Rectal smooth muscle tissue (tissue), 1 donor: Measurements from ENCODE around the gene HNRNPD.
"Not testable (repeated sequence)": the region's sequence is repeated elsewhere in the genome, so short reads cannot be mapped to it uniquely, and the experiment has no call there.

ENCODE experiments used
- H3K27ac ChIP-seq: one replicate; pipeline ENCODE4 v1.7.0; 2013; ENCODE audit warnings: low read depth, low read length, inconsistent platforms
- H3K27me3 ChIP-seq: one replicate; pipeline ENCODE4 v1.7.0; 2013; ENCODE audit warnings: low read length; ENCODE audit not compliant: control insufficient read depth, insufficient read depth
- H3K36me3 ChIP-seq: one replicate; pipeline ENCODE4 v1.7.0; 2013; ENCODE audit warnings: low read length; ENCODE audit not compliant: control insufficient read depth, insufficient read depth
- H3K4me1 ChIP-seq: one replicate; pipeline ENCODE4 v1.7.0; 2013; ENCODE audit warnings: low read length; ENCODE audit not compliant: control insufficient read depth, insufficient read depth
- H3K4me3 ChIP-seq: one replicate; pipeline ENCODE4 v1.7.0; 2013; ENCODE audit warnings: low read length
- H3K9ac ChIP-seq: one replicate; pipeline ENCODE4 v1.7.0; 2013; ENCODE audit warnings: low read length

Gene HNRNPD

GRCh38 chr4:82390061-82390460 lies 16.3 kb upstream of the HNRNPD start:
- H3K27ac ChIP-seq, H3K4me1 ChIP-seq, H3K9ac ChIP-seq, H3K4me3 ChIP-seq, H3K36me3 ChIP-seq, H3K27me3 ChIP-seq: not testable (repeated sequence)

- Histone ChIP-seq H3K27me3 (no peaks in the 10 kb centered on the region), H3K27ac (no peak overlapping the region), H3K4me1 (no peaks in the 10 kb centered on the region), H3K36me3 (no peaks in the 10 kb centered on the region), H3K4me3 (no peak overlapping the region), H3K9ac (no peak overlapping the region)
Measured at GRCh38 chr4:82388405-82388804, 14.6 kb upstream of the HNRNPD start.

- not testable (repeated sequence) for H3K27me3 ChIP-seq, H3K4me3 ChIP-seq, H3K4me1 ChIP-seq, H3K9ac ChIP-seq, H3K27ac ChIP-seq, H3K36me3 ChIP-seq
Measured at GRCh38 chr4:82386312-82386711, 12.5 kb upstream of the HNRNPD start.

GRCh38 chr4:82382751-82383150 lies 9.0 kb upstream of the HNRNPD start:
- H3K27me3 ChIP-seq: no peaks in the 10 kb centered on the region
- no peak overlapping the region for H3K4me3 ChIP-seq
- H3K9ac ChIP-seq: no peak overlapping the region
- no peak overlapping the region for H3K27ac ChIP-seq
- no peaks in the 10 kb centered on the region for H3K36me3 ChIP-seq
- H3K4me1 ChIP-seq: no peaks in the 10 kb centered on the region

GRCh38 chr4:82381661-82382296 lies 8.0 kb upstream of the HNRNPD start:
- no peak overlapping the region for H3K9ac ChIP-seq
- no peaks in the 10 kb centered on the region for H3K36me3 ChIP-seq
- no peak overlapping the region for H3K27ac ChIP-seq
- no peaks in the 10 kb centered on the region for H3K4me1 ChIP-seq
- no peaks in the 10 kb centered on the region for H3K27me3 ChIP-seq
- H3K4me3 ChIP-seq: no peak overlapping the region

GRCh38 chr4:82381235-82381634 lies 7.4 kb upstream of the HNRNPD start:
- Histone ChIP-seq H3K27ac (no peak overlapping the region), H3K27me3 (no peaks in the 10 kb centered on the region), H3K4me3 (no peak overlapping the region), H3K36me3 (no peaks in the 10 kb centered on the region), H3K4me1 (no peaks in the 10 kb centered on the region), H3K9ac (no peak overlapping the region)

- Histone ChIP-seq H3K4me1 (peaks cover 2% of the 10 kb centered on the region), H3K9ac (no peak overlapping the region), H3K36me3 (no peaks in the 10 kb centered on the region), H3K4me3 (no peak overlapping the region), H3K27me3 (no peaks in the 10 kb centered on the region), H3K27ac (no peak overlapping the region)
Measured at GRCh38 chr4:82380831-82381230, 7.0 kb upstream of the HNRNPD start.

GRCh38 chr4:82380344-82380743 lies 6.6 kb upstream of the HNRNPD start:
- no peaks in the 10 kb centered on the region for H3K36me3 ChIP-seq
- H3K9ac ChIP-seq: no peak overlapping the region
- H3K4me3 ChIP-seq: no peak overlapping the region
- peaks cover 3% of the 10 kb centered on the region for H3K4me1 ChIP-seq
- H3K27ac ChIP-seq: no peak overlapping the region
- no peaks in the 10 kb centered on the region for H3K27me3 ChIP-seq

- Histone ChIP-seq H3K27ac (no peak overlapping the region), H3K9ac (no peak overlapping the region), H3K4me3 (no peak overlapping the region), H3K27me3 (no peaks in the 10 kb centered on the region), H3K36me3 (no peaks in the 10 kb centered on the region), H3K4me1 (peaks cover 5% of the 10 kb centered on the region)
Measured at GRCh38 chr4:82376109-82376508, 2.3 kb upstream of the HNRNPD start.

- Histone ChIP-seq H3K27ac (peak overlapping the region; percentile 97), H3K9ac (peak overlapping the region; percentile 97), H3K4me3 (peak overlapping the region; percentile 100), H3K27me3 (no peaks in the 10 kb centered on the region), H3K4me1 (peaks cover 17% of the 10 kb centered on the region), H3K36me3 (peaks cover 3% of the 10 kb centered on the region)
Measured at GRCh38 chr4:82373486-82373815, 340 bp downstream of the HNRNPD start.

- peak overlapping the region; percentile 97 for H3K9ac ChIP-seq
- H3K4me1 ChIP-seq: peaks cover 17% of the 10 kb centered on the region
- peak overlapping the region; percentile 97 for H3K27ac ChIP-seq
- peaks cover 3% of the 10 kb centered on the region for H3K36me3 ChIP-seq
- peak overlapping the region; percentile 100 for H3K4me3 ChIP-seq
- H3K27me3 ChIP-seq: no peaks in the 10 kb centered on the region
Measured at GRCh38 chr4:82372517-82373485, 990 bp downstream of the HNRNPD start.

- no peak overlapping the region for H3K9ac ChIP-seq
- H3K4me1 ChIP-seq: peaks cover 17% of the 10 kb centered on the region
- no peaks in the 10 kb centered on the region for H3K27me3 ChIP-seq
- peaks cover 3% of the 10 kb centered on the region for H3K36me3 ChIP-seq
- H3K27ac ChIP-seq: no peak overlapping the region
- peak overlapping the region; percentile 100 for H3K4me3 ChIP-seq
Measured at GRCh38 chr4:82371497-82371896, 2.3 kb downstream of the HNRNPD start.
